GM18951 (cell line): ENCODE results near the gene ACTL8.

Experiments used
- POLR2A ChIP-seq: IDR thresholded peaks from 4 replicates; pipeline ENCODE4 v1.6.1; 2011; ENCODE audit warnings: mild to moderate bottlenecking; ENCODE audit not compliant: insufficient read length, insufficient read depth; ENCODE audit errors: extremely low read depth
- in situ Hi-C: fragments of 300-500 bp; cut with MboI; formaldehyde crosslinking; loops from one replicate; pipeline ENCODE4 v1.12.0; 2022; ENCODE audit warnings: low sequenced_read_pairs, mixed read lengths, inconsistent platforms; ENCODE audit not compliant: unreplicated experiment

The ACTL8 gene

GRCh38 chr1:17772615-17773212 lies 17.6 kb downstream of the ACTL8 start:
- in situ Hi-C loops, result no loop called here

GRCh38 chr1:17773591-17774326 lies 18.6 kb downstream of the ACTL8 start:
- no peak for TF ChIP-seq POLR2A

More at GRCh38 chr1:17772615-17773212, 17.6 kb downstream of the ACTL8 start:
- TF ChIP-seq POLR2A, result no peak

GRCh38 chr1:17774452-17774851 lies 19.3 kb downstream of the ACTL8 start:
- in situ Hi-C loops, result no loop called here
- no peak for TF ChIP-seq POLR2A

More at GRCh38 chr1:17773591-17774326, 18.6 kb downstream of the ACTL8 start:
- in situ Hi-C loops, result no loop called here

- in situ Hi-C loops, result no loop called here
- TF ChIP-seq POLR2A, result no peak
Observed at GRCh38 chr1:17775796-17776195, 20.7 kb downstream of the ACTL8 start.

GRCh38 chr1:17776426-17776825 lies 21.3 kb downstream of the ACTL8 start:
- in situ Hi-C loops, result no loop called here
- TF ChIP-seq POLR2A, result no peak

GRCh38 chr1:17777330-17777729 lies 22.2 kb downstream of the ACTL8 start:
- in situ Hi-C loops, result no loop called here
- TF ChIP-seq POLR2A, result no peak

- no peak for TF ChIP-seq POLR2A
- in situ Hi-C loops, result no loop called here
Observed at GRCh38 chr1:17777818-17778217, 22.7 kb downstream of the ACTL8 start.

GRCh38 chr1:17780916-17781315 lies 25.8 kb downstream of the ACTL8 start:
- in situ Hi-C loops, result no loop called here
- TF ChIP-seq POLR2A, result no peak

- in situ Hi-C loops, result no loop called here
Observed at GRCh38 chr1:17789926-17790325, 34.8 kb downstream of the ACTL8 start.

GRCh38 chr1:17790383-17791054 lies 35.4 kb downstream of the ACTL8 start:
- in situ Hi-C loops, result no loop called here
- TF ChIP-seq POLR2A, result no peak

More at GRCh38 chr1:17789926-17790325, 34.8 kb downstream of the ACTL8 start:
- no peak for TF ChIP-seq POLR2A

GRCh38 chr1:17791055-17791390 lies 35.9 kb downstream of the ACTL8 start:
- no peak for TF ChIP-seq POLR2A
- in situ Hi-C loops, result no loop called here

GRCh38 chr1:17791480-17791879 lies 36.3 kb downstream of the ACTL8 start:
- no peak for TF ChIP-seq POLR2A
- in situ Hi-C loops, result no loop called here

- in situ Hi-C loops, result no loop called here
- no peak for TF ChIP-seq POLR2A
Observed at GRCh38 chr1:17792421-17792820, 37.3 kb downstream of the ACTL8 start.
